Measurements from ENCODE around the gene RABGAP1L.

GRCh38 chr1:174825127-174825526, 665.8 kb downstream of the RABGAP1L start:
- TF ChIP-seq, protein P1, sequence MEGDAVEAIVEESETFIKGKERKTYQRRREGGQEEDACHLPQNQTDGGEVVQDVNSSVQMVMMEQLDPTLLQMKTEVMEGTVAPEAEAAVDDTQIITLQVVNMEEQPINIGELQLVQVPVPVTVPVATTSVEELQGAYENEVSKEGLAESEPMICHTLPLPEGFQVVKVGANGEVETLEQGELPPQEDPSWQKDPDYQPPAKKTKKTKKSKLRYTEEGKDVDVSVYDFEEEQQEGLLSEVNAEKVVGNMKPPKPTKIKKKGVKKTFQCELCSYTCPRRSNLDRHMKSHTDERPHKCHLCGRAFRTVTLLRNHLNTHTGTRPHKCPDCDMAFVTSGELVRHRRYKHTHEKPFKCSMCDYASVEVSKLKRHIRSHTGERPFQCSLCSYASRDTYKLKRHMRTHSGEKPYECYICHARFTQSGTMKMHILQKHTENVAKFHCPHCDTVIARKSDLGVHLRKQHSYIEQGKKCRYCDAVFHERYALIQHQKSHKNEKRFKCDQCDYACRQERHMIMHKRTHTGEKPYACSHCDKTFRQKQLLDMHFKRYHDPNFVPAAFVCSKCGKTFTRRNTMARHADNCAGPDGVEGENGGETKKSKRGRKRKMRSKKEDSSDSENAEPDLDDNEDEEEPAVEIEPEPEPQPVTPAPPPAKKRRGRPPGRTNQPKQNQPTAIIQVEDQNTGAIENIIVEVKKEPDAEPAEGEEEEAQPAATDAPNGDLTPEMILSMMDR (IDR thresholded peaks at IDR 0.05), result no peak
- no peak for TF ChIP-seq POLR2A (IDR thresholded peaks at IDR 0.05)
- no peak for TF ChIP-seq POLR2AphosphoS5 (IDR thresholded peaks at IDR 0.05)
- no peak for TF ChIP-seq EP300 (IDR thresholded peaks at IDR 0.05)
